HG02885 (cell line): ENCODE results near the gene TASL.
"Not testable (repeated sequence)": the region's sequence is repeated elsewhere in the genome, so short reads cannot be mapped to it uniquely, and the experiment has no call there.

Experiments used
- ATAC-seq: cut with Tn5 transposase; IDR thresholded peaks from one replicate; pipeline ENCODE4 v1.9.1; 2021; ENCODE audit warnings: mild to moderate bottlenecking; ENCODE audit not compliant: unreplicated experiment, poor library complexity

Gene TASL, protein sequence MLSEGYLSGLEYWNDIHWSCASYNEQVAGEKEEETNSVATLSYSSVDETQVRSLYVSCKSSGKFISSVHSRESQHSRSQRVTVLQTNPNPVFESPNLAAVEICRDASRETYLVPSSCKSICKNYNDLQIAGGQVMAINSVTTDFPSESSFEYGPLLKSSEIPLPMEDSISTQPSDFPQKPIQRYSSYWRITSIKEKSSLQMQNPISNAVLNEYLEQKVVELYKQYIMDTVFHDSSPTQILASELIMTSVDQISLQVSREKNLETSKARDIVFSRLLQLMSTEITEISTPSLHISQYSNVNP

DNA sequence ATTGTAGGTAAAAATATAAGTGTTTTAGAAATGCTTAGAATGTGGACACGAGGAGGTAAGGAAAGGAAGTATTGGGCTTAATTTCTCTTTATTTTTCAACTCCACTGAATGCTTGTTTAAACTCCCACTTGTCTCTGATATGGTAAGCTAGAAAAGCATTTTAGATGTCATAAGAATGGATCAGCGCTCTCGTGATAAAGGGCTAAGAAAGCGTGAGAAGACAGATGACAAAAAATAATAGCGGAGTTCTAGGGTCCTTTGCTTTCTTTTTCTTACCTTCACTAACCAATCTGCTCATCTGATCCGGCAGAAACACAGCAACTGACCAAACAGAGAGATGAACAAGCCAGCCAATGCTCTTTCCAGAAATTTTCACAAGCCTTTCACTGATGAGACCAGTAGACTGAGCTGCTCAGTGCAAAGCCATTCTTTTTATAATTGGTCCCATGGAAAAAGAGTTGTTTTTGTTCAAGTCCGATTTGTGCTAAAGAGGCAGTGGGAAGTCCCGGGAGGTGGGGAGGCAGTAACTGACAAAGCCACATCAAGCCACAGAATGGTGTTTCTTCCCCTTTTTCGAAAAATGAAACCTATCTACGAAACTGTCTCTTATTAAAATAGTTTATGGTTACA lies at the start of gene TASL:
Gene TASL (minus strand): TSS at position 405 of the 630 bp plus-strand sequence. CDS start 17,411 bp downstream, outside the sequence.
- ATAC-seq = peak; percentile 84

DNA sequence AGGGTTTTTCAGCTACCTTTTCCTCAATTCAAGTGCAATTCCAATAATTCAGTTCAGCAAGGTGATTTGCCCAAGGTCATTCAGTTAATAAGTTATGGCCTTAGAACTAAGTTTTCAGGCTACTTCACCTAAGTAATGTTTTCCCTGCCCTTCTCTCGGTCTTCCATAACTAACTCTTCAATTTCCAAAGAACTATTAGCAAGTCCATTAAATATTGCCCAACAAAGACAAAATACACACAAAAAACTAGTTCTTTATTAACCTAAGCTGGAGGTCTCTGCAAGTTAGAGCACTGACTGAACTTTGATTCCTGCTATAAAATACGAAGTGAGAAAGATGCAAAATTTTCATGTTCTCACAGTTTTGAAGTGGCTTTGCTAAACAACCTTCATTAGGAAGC lies 48.8 kb upstream of the TASL start:
- ATAC-seq = no peak

DNA sequence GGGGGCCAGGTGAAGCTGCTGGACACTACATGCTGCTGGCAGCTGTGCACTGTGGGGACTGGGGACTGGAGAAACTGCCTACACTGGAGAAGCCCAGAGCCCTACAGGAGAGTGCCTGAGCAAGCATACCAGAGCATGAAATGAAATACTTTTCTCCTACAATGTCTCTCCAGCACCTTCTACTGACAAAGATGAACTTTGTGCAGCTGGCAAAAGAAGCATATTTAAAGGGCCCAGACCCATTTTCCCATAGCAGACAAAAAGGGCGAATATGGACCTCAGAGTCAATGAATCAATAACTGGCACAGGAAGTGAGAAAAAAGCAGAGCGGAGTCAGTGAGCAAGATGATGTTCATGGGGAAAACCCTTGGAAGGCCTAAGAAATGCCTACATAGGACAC lies 44.8 kb upstream of the TASL start:
- ATAC-seq = no peak

DNA sequence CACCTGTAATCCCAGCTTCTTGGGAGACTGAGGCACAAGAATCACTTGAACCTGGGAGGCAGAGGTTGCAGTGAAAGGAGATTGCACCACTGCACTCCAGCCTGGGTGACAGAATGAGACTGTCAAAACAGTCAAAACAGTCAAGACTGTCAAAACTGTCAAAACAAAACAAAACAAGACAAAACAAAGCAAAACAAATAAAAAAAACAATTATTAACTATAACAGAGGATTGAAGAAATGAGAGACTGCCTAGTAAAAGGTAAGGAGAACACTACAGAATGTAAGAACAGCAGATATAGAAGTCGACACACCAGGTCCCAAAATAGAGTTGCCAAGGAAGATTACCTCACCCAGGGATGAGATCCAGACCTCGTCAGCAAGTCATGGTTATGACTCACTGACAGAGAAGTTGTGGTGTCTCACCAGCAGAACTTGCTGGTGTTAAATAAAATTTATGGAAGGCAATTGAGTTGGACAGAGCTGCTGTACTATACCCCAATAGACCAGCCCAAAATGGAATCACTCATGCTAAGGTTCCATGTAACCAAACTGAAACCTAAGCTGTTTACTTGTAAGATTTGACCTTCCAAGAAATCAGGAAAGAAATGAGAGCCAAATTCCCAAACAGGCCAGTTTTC lies 43.5 kb upstream of the TASL start:
- ATAC-seq = no peak

GRCh38 chrX:30620125-30620524 lies 42.6 kb upstream of the TASL start:
- ATAC-seq = no peak

DNA sequence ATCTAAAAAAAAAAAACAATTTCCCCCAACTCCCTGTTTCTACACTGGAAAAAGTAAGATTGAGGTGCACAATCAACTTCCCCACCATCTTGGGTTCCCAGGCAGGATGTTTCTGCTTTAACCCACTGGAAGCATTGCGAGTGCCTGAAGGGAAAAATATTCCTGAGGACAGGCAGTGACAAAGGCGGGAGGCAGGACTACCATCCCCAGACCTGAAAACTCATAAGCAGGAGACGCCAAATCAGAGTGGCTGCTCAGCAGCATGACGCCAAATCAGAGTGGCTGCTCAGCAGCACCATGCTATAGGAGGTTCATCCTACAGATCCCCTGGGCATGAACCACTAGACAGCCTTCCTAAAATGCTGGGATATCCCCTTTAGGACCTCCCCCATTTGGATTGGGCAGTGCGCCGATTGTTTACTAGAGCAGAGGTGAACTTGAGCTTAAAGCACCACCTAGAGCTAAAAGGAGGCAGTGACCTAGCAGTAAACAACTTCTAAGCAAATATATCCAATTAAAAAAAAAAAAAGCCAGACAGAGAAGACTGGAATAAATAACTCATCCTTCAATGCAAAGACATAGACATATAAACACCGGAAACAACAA lies 40.7 kb upstream of the TASL start:
- ATAC-seq = no peak

DNA sequence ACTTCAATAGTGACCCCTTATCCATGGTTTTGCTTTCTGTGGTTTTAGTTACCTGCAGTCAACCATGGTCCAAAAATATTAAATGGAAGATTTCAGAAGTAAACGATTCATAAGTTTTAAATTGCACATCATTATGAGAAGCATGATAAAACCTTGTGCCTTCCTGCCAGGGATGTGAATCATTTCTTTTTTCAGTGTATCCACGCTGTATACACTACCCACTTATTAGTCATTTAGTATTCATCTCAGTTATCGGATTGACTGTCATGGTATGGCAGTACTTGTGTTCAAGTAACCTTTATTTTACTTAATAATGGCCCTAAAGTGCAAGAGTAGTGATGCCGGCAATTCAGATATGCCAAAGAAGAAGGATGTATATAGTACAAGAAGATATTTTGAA lies 37.7 kb upstream of the TASL start:
- no peak for ATAC-seq

- ATAC-seq = no peak
Measured at GRCh38 chrX:30613721-30614120, 36.2 kb upstream of the TASL start.

- no peak for ATAC-seq
Measured at GRCh38 chrX:30612250-30612655, 34.7 kb upstream of the TASL start.

DNA sequence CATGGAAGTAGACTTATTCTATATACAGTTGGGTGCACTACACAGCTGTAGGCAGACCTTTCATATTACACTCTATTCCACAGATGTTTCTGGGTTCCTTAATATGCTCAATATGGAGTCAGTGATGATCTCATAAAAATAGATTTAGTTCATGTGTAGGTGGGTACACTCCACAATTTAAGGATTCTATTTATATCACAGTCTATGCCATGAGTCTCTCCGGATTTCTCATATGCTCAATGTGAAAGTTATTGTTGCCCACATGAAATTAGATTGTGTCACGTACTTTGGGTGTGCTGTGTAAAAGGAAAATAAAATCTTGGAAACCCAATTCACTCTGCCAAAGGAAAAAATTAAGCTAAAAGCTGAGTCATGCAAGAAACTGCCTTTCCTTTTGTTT lies 32.5 kb upstream of the TASL start:
- no peak for ATAC-seq

DNA sequence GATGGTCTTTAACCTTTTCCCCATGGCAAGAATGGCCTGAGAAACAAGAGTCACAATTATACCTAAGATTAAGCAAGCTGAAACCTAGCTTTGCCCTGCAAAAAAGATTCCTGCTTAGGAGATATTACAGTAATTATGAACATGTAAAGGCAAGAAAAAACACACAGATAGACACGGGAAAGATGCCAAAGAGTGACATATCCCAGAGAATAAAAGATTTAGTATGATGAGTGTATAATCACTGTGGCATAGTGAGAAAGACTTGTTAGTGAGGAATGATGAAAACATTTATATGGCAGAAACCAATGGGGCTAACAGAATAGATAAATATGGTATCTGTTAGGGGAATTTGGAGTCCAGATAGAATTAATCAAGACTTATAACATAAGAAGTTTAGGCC lies 29.6 kb upstream of the TASL start:
- ATAC-seq = no peak

DNA sequence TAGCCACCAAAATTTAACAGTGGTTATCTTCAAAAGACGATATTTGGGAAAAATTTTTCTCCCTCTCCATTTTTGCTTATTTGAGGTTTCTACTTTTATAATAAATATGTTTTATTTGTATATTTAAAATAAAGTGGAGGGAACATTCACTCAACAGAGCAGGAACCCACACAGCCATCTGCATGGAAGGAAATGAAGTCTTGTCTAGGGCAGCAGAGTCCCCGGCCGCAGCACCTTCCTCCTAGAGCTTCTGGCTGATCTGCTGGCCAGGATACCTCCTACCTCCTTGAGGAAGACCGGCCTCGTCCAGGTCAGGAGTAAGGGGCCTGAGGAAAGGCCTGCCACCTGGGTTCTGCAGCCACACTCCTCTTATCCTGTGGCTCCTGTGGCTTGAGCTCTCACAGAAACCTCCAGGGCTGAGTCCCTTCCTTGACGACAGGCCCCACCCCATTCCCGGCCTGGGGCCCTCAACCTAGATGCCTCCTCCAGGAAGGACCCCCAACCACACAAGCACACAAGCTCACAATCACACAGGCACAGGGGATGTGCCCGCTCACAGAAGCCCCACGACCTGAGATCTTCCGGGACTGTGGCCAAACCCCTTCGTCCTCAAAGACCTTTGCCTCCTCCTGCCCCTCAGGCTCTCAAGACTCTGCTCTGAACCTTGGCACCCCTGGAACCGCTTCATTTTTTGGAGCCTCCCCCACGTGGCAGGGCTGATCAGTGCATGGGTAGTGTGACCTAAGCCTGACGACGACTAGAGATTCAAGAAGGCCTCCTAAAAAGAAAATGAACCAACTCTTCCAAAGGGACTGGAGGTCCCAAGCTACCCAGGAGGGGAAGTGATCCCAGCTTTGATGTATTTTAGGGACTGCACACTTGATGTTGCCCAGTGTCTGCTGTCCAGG lies 23.0 kb upstream of the TASL start:
- ATAC-seq = not testable (repeated sequence)

GRCh38 chrX:30597216-30598012 lies 19.8 kb upstream of the TASL start:
- peak; percentile 85 for ATAC-seq

- ATAC-seq = peak; percentile 53
Measured at GRCh38 chrX:30593440-30594200, 16.1 kb upstream of the TASL start.

- ATAC-seq = no peak
Measured at GRCh38 chrX:30592831-30593230, 15.3 kb upstream of the TASL start.

- no peak for ATAC-seq
Measured at GRCh38 chrX:30590368-30590767, 12.8 kb upstream of the TASL start.

DNA sequence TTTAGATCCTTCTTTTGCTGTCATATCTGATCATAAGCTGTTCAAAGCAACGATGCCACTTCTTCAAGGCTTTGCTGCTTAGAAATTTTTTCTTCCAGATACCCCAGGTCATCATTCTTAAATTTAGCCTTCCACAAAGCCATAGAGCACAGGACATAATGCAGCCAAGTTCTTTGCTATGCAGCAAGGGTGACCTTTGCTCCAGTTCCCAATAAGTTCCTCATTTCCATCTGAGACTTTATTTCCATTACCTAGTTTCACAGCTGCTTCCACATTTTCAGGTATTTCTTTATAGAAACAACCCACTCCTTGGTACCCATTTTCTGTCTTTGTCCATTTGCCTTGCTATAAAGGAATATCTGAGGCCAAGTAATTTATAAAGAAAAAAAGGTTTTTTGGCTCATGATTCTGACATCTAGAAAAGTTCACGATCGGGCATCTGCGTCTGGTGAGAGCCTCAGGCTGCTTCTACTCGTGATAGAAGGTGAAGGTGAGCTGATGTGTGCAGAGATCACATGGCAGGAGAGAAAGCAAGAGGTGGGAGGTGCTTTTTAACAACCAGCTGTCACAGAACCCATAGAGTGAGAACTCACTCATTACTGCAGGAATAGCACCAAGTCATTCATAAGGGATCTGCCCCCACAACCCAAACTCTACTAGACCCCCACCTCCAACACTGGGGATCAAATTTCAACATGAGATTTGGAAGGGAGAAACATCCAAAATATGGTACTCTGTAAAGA lies 11.8 kb upstream of the TASL start:
- peak; percentile 61 for ATAC-seq

- no peak for ATAC-seq
Measured at GRCh38 chrX:30586516-30586915, 8.9 kb upstream of the TASL start.
